DOHH2 (cell line): ENCODE results near the gene KCNK5.

Experiments used
- H3F3A ChIP-seq: fragments of 200-600 bp; sonication (generic), shearing (Covaris generic); 2 replicates; pipeline ENCODE4 v1.6.0; 2016; ENCODE audit warnings: antibody characterized with exemption, mild to moderate bottlenecking; ENCODE audit not compliant: control insufficient read depth, insufficient read depth
- H3K27ac ChIP-seq: fragments of 200-600 bp; sonication (generic); 2 replicates; pipeline ENCODE4 v1.5.1; 2014; ENCODE audit warnings: low read depth, mild to moderate bottlenecking, low read length, moderate library complexity
- H3K27me3 ChIP-seq: fragments of 200-600 bp; sonication (generic); 2 replicates; pipeline ENCODE4 v1.6.1; 2014; ENCODE audit warnings: mild to moderate bottlenecking, low read length, mixed read lengths; ENCODE audit not compliant: control insufficient read depth
- H3K36me3 ChIP-seq: fragments of 200-600 bp; sonication (generic); 2 replicates; pipeline ENCODE4 v1.6.1; 2014; ENCODE audit warnings: mild to moderate bottlenecking, low read length, moderate library complexity, mixed read lengths; ENCODE audit not compliant: control insufficient read depth
- H3K4me1 ChIP-seq: fragments of 200-600 bp; sonication (generic); 2 replicates; pipeline ENCODE4 v1.6.1; 2014; ENCODE audit warnings: mild to moderate bottlenecking, low read length, mixed read lengths; ENCODE audit not compliant: control insufficient read depth
- H3K4me2 ChIP-seq: fragments of 200-600 bp; sonication (generic); 2 replicates; pipeline ENCODE4 v1.6.0; 2014; ENCODE audit warnings: mild to moderate bottlenecking, low read length, moderate library complexity
- H3K4me3 ChIP-seq: fragments of 200-600 bp; sonication (generic); 2 replicates; pipeline ENCODE4 v1.5.1; 2014; ENCODE audit warnings: mild to moderate bottlenecking, low read length, mixed read lengths
- H3K79me2 ChIP-seq: fragments of 200-600 bp; sonication (generic); 2 replicates; pipeline ENCODE4 v1.6.1; 2014; ENCODE audit warnings: mild to moderate bottlenecking, low read length, mixed read lengths; ENCODE audit not compliant: control insufficient read depth
- H3K9me2 ChIP-seq: fragments of 200-600 bp; sonication (generic); replicated peaks from 2 replicates; pipeline ENCODE4 v1.6.1; 2014; ENCODE audit warnings: mild to moderate bottlenecking, low read length, mixed read lengths; ENCODE audit not compliant: control insufficient read depth
- H3K9me3 ChIP-seq: fragments of 200-600 bp; sonication (generic); 2 replicates; pipeline ENCODE4 v1.6.1; 2014; ENCODE audit warnings: antibody characterized with exemption, low read length, mixed read lengths; ENCODE audit not compliant: control insufficient read depth, insufficient read depth
- H4K20me1 ChIP-seq: fragments of 200-600 bp; sonication (generic); 2 replicates; pipeline ENCODE4 v1.6.0; 2014; ENCODE audit warnings: low read depth, mild to moderate bottlenecking, antibody characterized with exemption, low read length, moderate library complexity; ENCODE audit not compliant: control insufficient read depth, insufficient read depth
- EZH2phosphoT487 ChIP-seq: fragments of 200-600 bp; sonication (generic); IDR thresholded peaks from 2 replicates; pipeline ENCODE4 v1.6.1; 2017; ENCODE audit warnings: borderline replicate concordance, mild to moderate bottlenecking, antibody characterized with exemption, low read length, moderate library complexity, mixed read lengths
- TF ChIP-seq, protein P1 (sequence below): fragments of 200-600 bp; sonication (generic); IDR thresholded peaks from one replicate; pipeline ENCODE4 v1.5.1; 2014; ENCODE audit warnings: antibody characterized with exemption, mild to moderate bottlenecking, low read depth, low read length; ENCODE audit not compliant: poor library complexity, severe bottlenecking

The KCNK5 gene

DNA sequence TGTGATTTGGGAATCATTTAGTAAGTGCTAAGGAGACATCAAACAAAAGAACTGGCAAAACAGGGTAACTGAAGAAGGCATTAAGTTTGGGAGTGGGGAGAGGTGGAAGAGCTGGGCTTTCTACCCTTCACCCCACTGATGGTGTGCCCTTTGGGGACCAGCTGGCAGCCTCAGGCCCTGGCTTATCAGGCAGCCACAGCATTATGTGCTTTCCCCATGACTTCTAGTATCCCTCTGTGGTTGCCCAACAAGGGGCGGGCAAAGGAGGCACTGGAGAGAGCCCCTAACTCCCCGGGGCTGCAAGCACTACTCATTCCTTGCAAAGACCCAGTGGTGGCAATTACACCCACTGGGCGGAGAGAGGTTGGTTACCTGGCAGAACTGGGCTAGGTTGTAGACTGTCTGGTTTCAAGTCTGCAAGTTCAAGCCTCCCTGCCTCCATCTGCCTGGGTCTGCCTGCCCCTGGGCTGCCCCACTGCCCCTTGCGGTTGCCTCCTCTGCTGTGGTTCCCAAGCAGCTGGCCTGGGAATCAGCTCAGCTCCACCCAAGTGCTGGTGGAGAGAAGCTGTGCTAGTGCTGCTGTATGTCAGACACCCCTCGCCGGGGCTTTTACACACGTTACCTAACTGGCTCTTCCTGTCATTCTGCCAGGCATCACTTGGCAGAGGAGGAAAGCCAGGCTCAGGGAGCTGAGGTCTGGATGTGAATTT is 29.9 kb downstream of the KCNK5 start:
- TF ChIP-seq, protein P1, sequence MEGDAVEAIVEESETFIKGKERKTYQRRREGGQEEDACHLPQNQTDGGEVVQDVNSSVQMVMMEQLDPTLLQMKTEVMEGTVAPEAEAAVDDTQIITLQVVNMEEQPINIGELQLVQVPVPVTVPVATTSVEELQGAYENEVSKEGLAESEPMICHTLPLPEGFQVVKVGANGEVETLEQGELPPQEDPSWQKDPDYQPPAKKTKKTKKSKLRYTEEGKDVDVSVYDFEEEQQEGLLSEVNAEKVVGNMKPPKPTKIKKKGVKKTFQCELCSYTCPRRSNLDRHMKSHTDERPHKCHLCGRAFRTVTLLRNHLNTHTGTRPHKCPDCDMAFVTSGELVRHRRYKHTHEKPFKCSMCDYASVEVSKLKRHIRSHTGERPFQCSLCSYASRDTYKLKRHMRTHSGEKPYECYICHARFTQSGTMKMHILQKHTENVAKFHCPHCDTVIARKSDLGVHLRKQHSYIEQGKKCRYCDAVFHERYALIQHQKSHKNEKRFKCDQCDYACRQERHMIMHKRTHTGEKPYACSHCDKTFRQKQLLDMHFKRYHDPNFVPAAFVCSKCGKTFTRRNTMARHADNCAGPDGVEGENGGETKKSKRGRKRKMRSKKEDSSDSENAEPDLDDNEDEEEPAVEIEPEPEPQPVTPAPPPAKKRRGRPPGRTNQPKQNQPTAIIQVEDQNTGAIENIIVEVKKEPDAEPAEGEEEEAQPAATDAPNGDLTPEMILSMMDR, result no peak
- TF ChIP-seq EZH2phosphoT487, result no peak
- H3K79me2 ChIP-seq, result no peaks in the 10 kb centered on the region
- no peak overlapping the region for H3K4me3 ChIP-seq
- H3K27me3 ChIP-seq, result no peaks in the 10 kb centered on the region
- H3K4me2 ChIP-seq, result no peak overlapping the region
- no peaks in the 10 kb centered on the region for H4K20me1 ChIP-seq
- no peaks in the 10 kb centered on the region for H3K36me3 ChIP-seq
- H3K9me2 ChIP-seq, result no peaks in the 10 kb centered on the region
- H3K27ac ChIP-seq, result no peak overlapping the region
- H3F3A ChIP-seq, result no peaks in the 10 kb centered on the region
- no peaks in the 10 kb centered on the region for H3K9me3 ChIP-seq
- peaks cover 18% of the 10 kb centered on the region for H3K4me1 ChIP-seq

DNA sequence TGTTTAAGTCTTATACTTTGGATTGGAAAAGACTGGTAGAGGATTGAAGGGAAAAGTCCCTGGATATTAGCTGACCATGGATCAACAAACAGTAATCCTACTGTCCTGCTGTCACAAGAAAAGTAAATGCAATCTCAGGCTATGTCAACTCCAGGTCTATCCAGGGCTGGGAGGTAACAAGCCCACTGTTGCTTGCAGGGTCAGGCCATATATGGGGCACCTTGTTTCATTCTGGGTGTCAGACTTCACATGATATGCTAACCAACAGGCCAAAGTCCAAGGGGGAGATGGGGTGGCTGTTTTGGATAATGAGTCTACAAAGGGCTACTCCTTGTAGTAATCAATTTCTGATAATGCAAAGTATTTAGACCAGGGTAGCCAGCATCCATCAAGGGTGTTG is 30.7 kb downstream of the KCNK5 start:
- no peaks in the 10 kb centered on the region for H4K20me1 ChIP-seq
- no peaks in the 10 kb centered on the region for H3K27me3 ChIP-seq
- H3K36me3 ChIP-seq, result no peaks in the 10 kb centered on the region
- no peak overlapping the region for H3K4me3 ChIP-seq
- H3K9me3 ChIP-seq, result no peaks in the 10 kb centered on the region
- TF ChIP-seq EZH2phosphoT487, result no peak
- TF ChIP-seq, protein P1, result no peak
- H3K4me1 ChIP-seq, result peaks cover 18% of the 10 kb centered on the region
- no peak overlapping the region for H3K27ac ChIP-seq
- H3F3A ChIP-seq, result no peaks in the 10 kb centered on the region
- no peaks in the 10 kb centered on the region for H3K9me2 ChIP-seq
- peak overlapping the region; percentile 28 for H3K4me2 ChIP-seq
- no peaks in the 10 kb centered on the region for H3K79me2 ChIP-seq

DNA sequence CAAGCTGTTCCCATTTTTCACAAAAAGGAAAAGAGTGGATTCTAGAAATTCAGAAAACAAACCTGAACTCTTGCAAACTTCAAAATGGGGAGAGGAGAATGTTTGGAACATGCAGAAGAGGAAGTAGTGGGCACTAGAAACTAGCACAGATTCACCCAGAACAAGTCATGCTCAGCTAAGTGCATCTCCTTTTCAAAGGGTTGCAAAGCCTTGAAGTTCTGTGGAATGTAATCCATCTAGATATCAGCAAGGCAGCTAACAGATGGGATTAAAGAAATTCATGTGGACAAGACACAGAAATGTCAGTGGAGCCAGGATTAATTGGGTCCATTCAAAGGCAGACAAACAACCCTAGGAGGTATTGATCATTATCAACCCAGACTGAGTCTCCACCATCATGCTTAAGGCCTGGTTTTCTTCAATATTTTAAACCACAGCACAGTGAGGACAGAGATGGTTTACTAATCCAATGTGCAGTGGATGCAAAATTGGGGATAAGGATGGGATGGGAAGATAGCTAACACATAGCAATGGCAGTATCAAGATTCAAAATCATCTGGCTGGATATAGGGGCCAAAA is 31.3 kb downstream of the KCNK5 start:
- Histone ChIP-seq H3K4me1 (peaks cover 18% of the 10 kb centered on the region), H3K4me3 (no peak overlapping the region), H3K36me3 (no peaks in the 10 kb centered on the region), H3F3A (no peaks in the 10 kb centered on the region), H4K20me1 (no peaks in the 10 kb centered on the region), H3K4me2 (peak overlapping the region; percentile 28), H3K9me2 (no peaks in the 10 kb centered on the region), H3K79me2 (no peaks in the 10 kb centered on the region), H3K9me3 (no peaks in the 10 kb centered on the region), H3K27me3 (no peaks in the 10 kb centered on the region), H3K27ac (no peak overlapping the region)
- TF ChIP-seq EZH2phosphoT487, result no peak
- TF ChIP-seq, protein P1, result no peak
